Measurements from ENCODE around the gene ARHGAP29. TPM values are rescaled to one million over a fixed set of nuclear protein-coding genes. Genes with fewer than 3 reads are reported as not detected.

Gene ARHGAP29
- total RNA-seq, 1 donor from 2014 or later: 42.7 TPM

DNA sequence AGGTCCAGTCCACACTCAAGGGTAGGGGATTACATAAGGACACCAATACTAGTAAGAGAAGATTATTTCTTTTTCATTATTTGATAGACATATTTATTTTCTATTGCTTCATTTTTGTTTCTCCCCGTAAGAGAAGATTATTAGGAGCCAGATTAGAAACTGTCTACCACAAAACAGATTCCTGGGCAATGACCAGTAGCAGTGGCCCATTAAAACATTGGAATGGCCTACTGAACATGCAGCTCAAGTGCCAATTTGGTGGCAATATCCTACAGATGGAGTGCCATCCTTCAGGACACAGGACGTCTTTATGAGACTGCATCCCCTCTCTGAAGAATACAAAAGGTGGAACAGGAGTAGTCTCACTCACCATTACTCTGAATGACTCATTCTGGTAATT, 34.0 kb upstream of the ARHGAP29 start:
- Mint-ChIP-seq H3K27ac (no peak overlapping the region), H3K9me3 (no peaks in the 10 kb centered on the region), H3K4me3 (no peak overlapping the region), H3K27me3 (no peaks in the 10 kb centered on the region), H3K36me3 (no peaks in the 10 kb centered on the region), H3K4me1 (ENCODE audit: unreplicated experiment) (peaks cover 5% of the 10 kb centered on the region)
- DNase-seq (ENCODE audit: extremely low spot score, unreplicated experiment): no peak
- TF ChIP-seq, protein P1, sequence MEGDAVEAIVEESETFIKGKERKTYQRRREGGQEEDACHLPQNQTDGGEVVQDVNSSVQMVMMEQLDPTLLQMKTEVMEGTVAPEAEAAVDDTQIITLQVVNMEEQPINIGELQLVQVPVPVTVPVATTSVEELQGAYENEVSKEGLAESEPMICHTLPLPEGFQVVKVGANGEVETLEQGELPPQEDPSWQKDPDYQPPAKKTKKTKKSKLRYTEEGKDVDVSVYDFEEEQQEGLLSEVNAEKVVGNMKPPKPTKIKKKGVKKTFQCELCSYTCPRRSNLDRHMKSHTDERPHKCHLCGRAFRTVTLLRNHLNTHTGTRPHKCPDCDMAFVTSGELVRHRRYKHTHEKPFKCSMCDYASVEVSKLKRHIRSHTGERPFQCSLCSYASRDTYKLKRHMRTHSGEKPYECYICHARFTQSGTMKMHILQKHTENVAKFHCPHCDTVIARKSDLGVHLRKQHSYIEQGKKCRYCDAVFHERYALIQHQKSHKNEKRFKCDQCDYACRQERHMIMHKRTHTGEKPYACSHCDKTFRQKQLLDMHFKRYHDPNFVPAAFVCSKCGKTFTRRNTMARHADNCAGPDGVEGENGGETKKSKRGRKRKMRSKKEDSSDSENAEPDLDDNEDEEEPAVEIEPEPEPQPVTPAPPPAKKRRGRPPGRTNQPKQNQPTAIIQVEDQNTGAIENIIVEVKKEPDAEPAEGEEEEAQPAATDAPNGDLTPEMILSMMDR (conservative IDR thresholded peaks at IDR 0.05): no peak

DNA sequence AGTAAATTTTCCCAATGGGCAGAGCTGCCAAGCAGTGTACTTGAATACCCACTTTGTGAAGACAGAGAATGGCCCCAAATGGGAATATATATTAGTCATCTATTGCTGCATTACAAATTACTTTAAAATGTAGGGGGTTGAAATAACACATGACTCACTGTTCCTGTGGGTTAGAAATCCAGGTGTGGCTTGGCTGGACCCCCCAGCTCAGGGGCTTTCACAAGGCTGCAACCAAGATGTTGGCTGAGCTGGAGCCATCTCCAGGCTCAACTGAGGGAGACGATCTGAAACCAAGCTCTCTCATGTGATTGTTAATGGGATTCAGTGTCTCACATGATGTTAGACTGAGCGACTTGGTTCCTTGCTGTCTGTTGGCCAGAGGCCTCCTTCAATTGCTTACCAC, 33.4 kb upstream of the ARHGAP29 start:
- Mint-ChIP-seq H3K4me3 (no peak overlapping the region), H3K4me1 (ENCODE audit: unreplicated experiment) (peaks cover 5% of the 10 kb centered on the region), H3K27ac (no peak overlapping the region), H3K36me3 (no peaks in the 10 kb centered on the region), H3K9me3 (no peaks in the 10 kb centered on the region), H3K27me3 (no peaks in the 10 kb centered on the region)
- no peak for DNase-seq (ENCODE audit: extremely low spot score, unreplicated experiment)
- TF ChIP-seq, protein P1 (conservative IDR thresholded peaks at IDR 0.05): no peak

DNA sequence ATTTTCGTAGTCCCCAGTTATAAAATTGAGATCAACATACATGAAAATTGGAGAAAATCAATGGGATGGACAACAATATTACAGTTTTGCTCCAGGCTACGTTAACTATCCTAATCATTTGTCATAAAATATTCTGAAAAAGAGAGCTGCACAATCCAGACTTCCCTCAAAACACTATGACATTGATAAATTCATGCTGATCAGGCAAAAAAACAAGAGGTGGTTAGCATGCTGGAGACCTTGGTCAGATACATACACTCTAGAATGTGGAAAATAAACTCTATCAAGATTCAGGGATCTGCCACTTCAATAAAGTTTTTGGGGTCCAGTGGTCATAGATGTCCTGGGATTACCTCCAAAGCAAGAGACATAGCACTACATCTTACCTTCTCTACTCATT, 32.5 kb upstream of the ARHGAP29 start:
- H3K36me3 Mint-ChIP-seq: no peaks in the 10 kb centered on the region
- no peaks in the 10 kb centered on the region for H3K27me3 Mint-ChIP-seq
- no peak for DNase-seq (ENCODE audit: extremely low spot score, unreplicated experiment)
- H3K27ac Mint-ChIP-seq: no peak overlapping the region
- no peak overlapping the region for H3K4me3 Mint-ChIP-seq
- H3K4me1 Mint-ChIP-seq (ENCODE audit: unreplicated experiment): peaks cover 5% of the 10 kb centered on the region
- H3K9me3 Mint-ChIP-seq: no peaks in the 10 kb centered on the region
- TF ChIP-seq, protein P1 (conservative IDR thresholded peaks at IDR 0.05): no peak

GRCh38 chr1:94265906-94266305, 28.5 kb upstream of the ARHGAP29 start:
- Mint-ChIP-seq H3K27me3 (no peaks in the 10 kb centered on the region), H3K36me3 (no peaks in the 10 kb centered on the region), H3K27ac (no peak overlapping the region), H3K4me3 (no peak overlapping the region), H3K4me1 (ENCODE audit: unreplicated experiment) (no peaks in the 10 kb centered on the region), H3K9me3 (no peaks in the 10 kb centered on the region)
- TF ChIP-seq, protein P1 (conservative IDR thresholded peaks at IDR 0.05): no peak
- DNase-seq (ENCODE audit: extremely low spot score, unreplicated experiment): no peak

DNA sequence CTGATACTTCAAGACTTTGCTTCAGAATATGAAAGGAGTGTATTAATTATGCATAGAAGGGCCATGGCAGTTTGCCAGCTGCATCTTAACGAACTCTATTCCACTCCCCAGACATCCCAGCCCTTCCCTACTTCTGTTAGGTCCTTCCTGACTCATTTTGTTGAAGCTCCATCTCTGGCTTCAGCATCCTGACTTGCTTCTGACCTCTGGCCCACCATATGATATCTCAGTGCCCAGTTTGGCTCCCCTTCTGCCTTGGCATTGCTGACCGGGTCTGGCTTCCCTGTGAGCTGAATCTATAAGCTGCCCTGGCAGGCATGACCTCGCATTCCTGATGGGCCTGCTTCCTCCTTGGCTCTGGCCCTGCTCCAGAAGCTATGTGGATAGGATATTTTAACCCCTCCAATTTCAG, 27.6 kb upstream of the ARHGAP29 start:
- Mint-ChIP-seq H3K27ac (no peak overlapping the region), H3K27me3 (no peaks in the 10 kb centered on the region), H3K9me3 (no peaks in the 10 kb centered on the region), H3K36me3 (no peaks in the 10 kb centered on the region), H3K4me1 (ENCODE audit: unreplicated experiment) (no peaks in the 10 kb centered on the region), H3K4me3 (no peak overlapping the region)
- TF ChIP-seq, protein P1 (conservative IDR thresholded peaks at IDR 0.05): no peak
- no peak for DNase-seq (ENCODE audit: extremely low spot score, unreplicated experiment)

Measured in type B pancreatic cell (in vitro differentiated cells).